Mesendoderm (in vitro differentiated cells): Measurements from ENCODE around the gene ZNF341.

Experiments
- DNase-seq: peaks from one replicate; pipeline ENCODE4 v3.0.0; 2013
- H2AK5ac ChIP-seq: 2 replicates; pipeline ENCODE4 v1.6.1; 2013; ENCODE audit warnings: low read length, inconsistent platforms
- H2BK120ac ChIP-seq: 2 replicates; pipeline ENCODE4 v1.6.1; 2013; ENCODE audit warnings: low read depth, mild to moderate bottlenecking, low read length, moderate library complexity, mixed read lengths
- H2BK15ac ChIP-seq: replicated peaks from 2 replicates; pipeline ENCODE4 v1.6.1; 2013; ENCODE audit warnings: low read depth, mild to moderate bottlenecking, moderate library complexity
- H2BK5ac ChIP-seq: 2 replicates; pipeline ENCODE4 v1.6.1; 2013; ENCODE audit warnings: low read length, inconsistent platforms
- H3K18ac ChIP-seq: 2 replicates; pipeline ENCODE4 v1.6.1; 2013; ENCODE audit warnings: mild to moderate bottlenecking, low read length, mixed read lengths
- H3K23ac ChIP-seq: one replicate; pipeline ENCODE4 v1.6.1; 2013; ENCODE audit warnings: low read length
- H3K27ac ChIP-seq: 2 replicates; pipeline ENCODE4 v1.5.1; 2013; ENCODE audit warnings: low read depth, mild to moderate bottlenecking, inconsistent platforms, low read length, moderate library complexity
- H3K27me3 ChIP-seq: 2 replicates; pipeline ENCODE4 v1.6.1; 2013; ENCODE audit warnings: low read length, control low read depth, mild to moderate bottlenecking, inconsistent platforms; ENCODE audit not compliant: insufficient read depth, poor library complexity
- H3K36me3 ChIP-seq: 2 replicates; pipeline ENCODE4 v1.6.1; 2013; ENCODE audit warnings: low read length, inconsistent platforms; ENCODE audit not compliant: control insufficient read depth, insufficient read depth
- H3K4ac ChIP-seq: one replicate; pipeline ENCODE4 v1.6.1; 2013; ENCODE audit warnings: low read depth, mild to moderate bottlenecking, low read length, moderate library complexity
- H3K4me1 ChIP-seq: 2 replicates; pipeline ENCODE4 v1.6.1; 2013; ENCODE audit warnings: low read depth, low read length, inconsistent platforms; ENCODE audit not compliant: control insufficient read depth
- H3K4me2 ChIP-seq: 2 replicates; pipeline ENCODE4 v1.6.1; 2013; ENCODE audit warnings: low read length
- H3K4me3 ChIP-seq: 2 replicates; pipeline ENCODE4 v1.5.1; 2013; ENCODE audit warnings: mild to moderate bottlenecking, low read length
- H3K56ac ChIP-seq: one replicate; pipeline ENCODE4 v1.6.1; 2013; ENCODE audit warnings: low read length
- H3K79me1 ChIP-seq: 2 replicates; pipeline ENCODE4 v1.6.1; 2013; ENCODE audit warnings: low read length, inconsistent platforms
- H3K79me2 ChIP-seq: 2 replicates; pipeline ENCODE4 v1.6.1; 2013; ENCODE audit warnings: mild to moderate bottlenecking, low read length; ENCODE audit not compliant: control insufficient read depth, insufficient read depth
- H3K9ac ChIP-seq: 2 replicates; pipeline ENCODE4 v1.6.1; 2013; ENCODE audit warnings: low read length, inconsistent platforms
- H4K5ac ChIP-seq: one replicate; pipeline ENCODE4 v1.6.1; 2013; ENCODE audit warnings: low read length
- H4K8ac ChIP-seq: one replicate; pipeline ENCODE4 v1.6.1; 2013; ENCODE audit warnings: low read depth, mild to moderate bottlenecking, control low read depth, low read length, moderate library complexity
- WGBS: extraction: QIAGEN DNeasy Blood & Tissue Kit; methylation state at CpG from one replicate; pipeline ENCODE4 v1.1.7; 2013; ENCODE audit warnings: low lambda C conversion rate, missing lambda C conversion rate; ENCODE audit not compliant: insufficient coverage; ENCODE audit errors: extremely low coverage; 5-methylcytosine and 5-hydroxymethylcytosine counted together

The ZNF341 gene

DNA sequence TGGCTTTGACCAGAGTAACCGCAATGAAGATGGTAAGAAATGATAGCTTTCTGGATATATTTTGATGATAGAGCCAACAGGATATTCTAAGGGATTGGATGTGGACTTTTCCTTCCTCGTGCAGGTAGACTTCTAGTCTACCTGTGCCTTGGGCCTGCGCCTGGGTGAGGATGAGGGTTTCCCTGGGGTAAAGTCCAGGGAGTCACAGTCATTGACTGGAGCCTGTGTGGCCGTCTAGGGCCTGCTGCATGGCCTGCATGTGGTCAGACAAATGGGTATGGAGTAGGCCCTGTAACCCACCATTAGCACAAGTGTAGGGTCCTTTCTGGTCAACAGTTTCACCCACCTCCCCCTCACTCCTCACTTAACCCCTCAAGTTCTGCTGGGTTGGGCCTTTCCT, 66.6 kb downstream of the ZNF341 start:
- Histone ChIP-seq H3K23ac (no peak overlapping the region), H3K18ac (no peak overlapping the region), H3K27me3 (no peaks in the 10 kb centered on the region), H3K27ac (no peak overlapping the region), H3K79me2 (no peaks in the 10 kb centered on the region), H3K36me3 (no peaks in the 10 kb centered on the region), H4K5ac (no peak overlapping the region), H3K4me1 (no peaks in the 10 kb centered on the region), H3K79me1 (no peaks in the 10 kb centered on the region), H2AK5ac (no peak overlapping the region), H3K4me3 (no peak overlapping the region), H3K4ac (no peak overlapping the region), H3K4me2 (no peak overlapping the region), H4K8ac (no peak overlapping the region), H3K56ac (no peak overlapping the region), H2BK5ac (no peak overlapping the region), H3K9ac (no peak overlapping the region), H2BK120ac (no peak overlapping the region), H2BK15ac (no peak overlapping the region)
- no peak for DNase-seq
- WGBS = no CpG with 5 or more reads among the region's 4 CpGs

GRCh38 chr20:33803921-33804337, 72.1 kb downstream of the ZNF341 start:
- Histone ChIP-seq H3K4me2 (no peak overlapping the region), H3K4me1 (no peaks in the 10 kb centered on the region), H3K79me1 (no peaks in the 10 kb centered on the region), H3K27ac (no peak overlapping the region), H2BK5ac (no peak overlapping the region), H4K8ac (no peak overlapping the region), H2AK5ac (no peak overlapping the region), H3K9ac (no peak overlapping the region), H3K79me2 (no peaks in the 10 kb centered on the region), H3K27me3 (no peaks in the 10 kb centered on the region), H3K18ac (no peak overlapping the region), H3K4ac (no peak overlapping the region), H3K4me3 (no peak overlapping the region), H4K5ac (no peak overlapping the region), H2BK15ac (no peak overlapping the region), H3K36me3 (no peaks in the 10 kb centered on the region), H2BK120ac (no peak overlapping the region), H3K23ac (no peak overlapping the region), H3K56ac (no peak overlapping the region)
- DNase-seq = no peak
- WGBS = no CpG with 5 or more reads among the region's 2 CpGs

DNA sequence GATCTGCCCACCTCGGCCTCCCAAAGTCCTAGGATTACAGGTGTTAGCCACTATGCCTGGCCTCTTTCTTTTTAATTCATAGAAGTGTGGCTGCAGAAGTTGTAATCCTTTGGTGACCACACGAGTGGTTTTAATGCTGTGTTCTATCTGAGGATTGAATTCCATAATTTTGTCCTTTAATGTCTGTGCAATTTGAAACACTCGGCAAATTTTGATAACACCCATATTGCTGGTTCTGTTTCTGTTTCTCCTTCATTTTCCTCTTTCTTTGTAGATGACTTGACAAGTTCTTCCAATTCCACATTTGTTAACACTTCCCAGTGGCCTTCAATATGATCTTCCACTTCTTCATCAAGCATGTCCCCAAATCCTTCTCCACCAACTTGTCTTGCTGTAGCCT, 76.6 kb downstream of the ZNF341 start:
- no peak overlapping the region for H3K9ac ChIP-seq
- no peak overlapping the region for H2AK5ac ChIP-seq
- no peak overlapping the region for H2BK5ac ChIP-seq
- no peaks in the 10 kb centered on the region for H3K36me3 ChIP-seq
- no peaks in the 10 kb centered on the region for H3K27me3 ChIP-seq
- no peak overlapping the region for H3K4ac ChIP-seq
- no peak overlapping the region for H3K27ac ChIP-seq
- no peak overlapping the region for H4K8ac ChIP-seq
- H4K5ac ChIP-seq = no peak overlapping the region
- no peak overlapping the region for H3K56ac ChIP-seq
- H2BK15ac ChIP-seq = no peak overlapping the region
- H3K23ac ChIP-seq = no peak overlapping the region
- H3K4me1 ChIP-seq = peaks cover 5% of the 10 kb centered on the region
- no peak overlapping the region for H3K4me2 ChIP-seq
- peaks cover 7% of the 10 kb centered on the region for H3K79me1 ChIP-seq
- no peak for DNase-seq
- H2BK120ac ChIP-seq = no peak overlapping the region
- H3K4me3 ChIP-seq = no peak overlapping the region
- no peak overlapping the region for H3K18ac ChIP-seq
- WGBS = no CpG with 5 or more reads among the region's 3 CpGs
- peaks cover 19% of the 10 kb centered on the region for H3K79me2 ChIP-seq

GRCh38 chr20:33810259-33810658, 78.5 kb downstream of the ZNF341 start:
- H4K8ac ChIP-seq = no peak overlapping the region
- H3K23ac ChIP-seq = no peak overlapping the region
- H3K79me2 ChIP-seq = peaks cover 36% of the 10 kb centered on the region
- H2BK120ac ChIP-seq = no peak overlapping the region
- H2BK15ac ChIP-seq = no peak overlapping the region
- H3K4me2 ChIP-seq = no peak overlapping the region
- no peak overlapping the region for H2BK5ac ChIP-seq
- H3K4ac ChIP-seq = no peak overlapping the region
- H4K5ac ChIP-seq = no peak overlapping the region
- no peak for DNase-seq
- no CpG with 5 or more reads among the region's 5 CpGs for whole genome bisulfite sequencing
- H3K27ac ChIP-seq = no peak overlapping the region
- H2AK5ac ChIP-seq = no peak overlapping the region
- H3K36me3 ChIP-seq = no peaks in the 10 kb centered on the region
- H3K9ac ChIP-seq = no peak overlapping the region
- H3K4me3 ChIP-seq = no peak overlapping the region
- H3K56ac ChIP-seq = no peak overlapping the region
- H3K18ac ChIP-seq = no peak overlapping the region
- H3K4me1 ChIP-seq = peaks cover 5% of the 10 kb centered on the region
- H3K79me1 ChIP-seq = peaks cover 19% of the 10 kb centered on the region
- H3K27me3 ChIP-seq = no peaks in the 10 kb centered on the region

GRCh38 chr20:33810885-33811775, 79.3 kb downstream of the ZNF341 start, which contains the start of gene CHMP4B:
TSS of gene CHMP4B (plus strand) at chr20:33811348. CDS start at chr20:33811469, 121 bp downstream.
- H2BK15ac ChIP-seq = no peak within 1 kb of the TSS
- WGBS = no CpG with 5 or more reads among the region's 71 CpGs
- no peak within 1 kb of the TSS for H4K5ac ChIP-seq
- H3K4ac ChIP-seq = no peak within 1 kb of the TSS
- peak within 1 kb of the TSS; percentile 97 for H3K4me2 ChIP-seq
- H2BK120ac ChIP-seq = no peak within 1 kb of the TSS
- peak within 1 kb of the TSS; percentile 83 for H3K9ac ChIP-seq
- H3K79me2 ChIP-seq = peaks cover 44% of the 10 kb centered on the region
- no peak within 1 kb of the TSS for H2BK5ac ChIP-seq
- DNase-seq = peak; percentile 99
- H2AK5ac ChIP-seq = no peak within 1 kb of the TSS
- peak within 1 kb of the TSS; percentile 83 for H3K56ac ChIP-seq
- H3K18ac ChIP-seq = peak within 1 kb of the TSS; percentile 56
- peak within 1 kb of the TSS; percentile 89 for H3K4me3 ChIP-seq
- H4K8ac ChIP-seq = peak within 1 kb of the TSS; percentile 77
- no peaks in the 10 kb centered on the region for H3K36me3 ChIP-seq
- peak within 1 kb of the TSS; percentile 66 for H3K27ac ChIP-seq
- peaks cover 5% of the 10 kb centered on the region for H3K4me1 ChIP-seq
- no peak within 1 kb of the TSS for H3K23ac ChIP-seq
- no peaks in the 10 kb centered on the region for H3K27me3 ChIP-seq
- H3K79me1 ChIP-seq = peaks cover 25% of the 10 kb centered on the region
